ENCODE data around the gene VGLL4.

DNA sequence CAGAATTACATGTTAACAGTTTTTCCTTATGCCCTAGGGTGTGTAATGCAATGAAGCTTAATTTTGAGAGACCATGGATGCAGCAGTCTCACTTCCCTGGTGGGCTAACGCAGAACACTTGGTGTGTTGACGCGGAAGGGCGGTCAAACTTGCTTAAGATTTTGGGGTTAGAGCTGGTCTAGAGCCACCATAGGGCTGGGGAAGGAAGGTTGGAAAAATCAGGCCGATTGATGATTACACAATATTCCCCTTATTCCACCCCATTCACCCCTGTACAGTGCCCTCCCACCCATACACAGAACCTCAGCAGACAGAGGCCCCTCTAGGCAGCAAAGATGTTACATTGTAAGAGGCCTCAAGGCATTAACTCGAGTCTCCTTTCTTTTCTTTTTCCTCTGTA, 24.3 kb downstream of the VGLL4 start:
- no peak for TF ChIP-seq EZH2 (IDR thresholded peaks at IDR 0.05; ENCODE audit: low read length)
- TF ChIP-seq, protein P1, sequence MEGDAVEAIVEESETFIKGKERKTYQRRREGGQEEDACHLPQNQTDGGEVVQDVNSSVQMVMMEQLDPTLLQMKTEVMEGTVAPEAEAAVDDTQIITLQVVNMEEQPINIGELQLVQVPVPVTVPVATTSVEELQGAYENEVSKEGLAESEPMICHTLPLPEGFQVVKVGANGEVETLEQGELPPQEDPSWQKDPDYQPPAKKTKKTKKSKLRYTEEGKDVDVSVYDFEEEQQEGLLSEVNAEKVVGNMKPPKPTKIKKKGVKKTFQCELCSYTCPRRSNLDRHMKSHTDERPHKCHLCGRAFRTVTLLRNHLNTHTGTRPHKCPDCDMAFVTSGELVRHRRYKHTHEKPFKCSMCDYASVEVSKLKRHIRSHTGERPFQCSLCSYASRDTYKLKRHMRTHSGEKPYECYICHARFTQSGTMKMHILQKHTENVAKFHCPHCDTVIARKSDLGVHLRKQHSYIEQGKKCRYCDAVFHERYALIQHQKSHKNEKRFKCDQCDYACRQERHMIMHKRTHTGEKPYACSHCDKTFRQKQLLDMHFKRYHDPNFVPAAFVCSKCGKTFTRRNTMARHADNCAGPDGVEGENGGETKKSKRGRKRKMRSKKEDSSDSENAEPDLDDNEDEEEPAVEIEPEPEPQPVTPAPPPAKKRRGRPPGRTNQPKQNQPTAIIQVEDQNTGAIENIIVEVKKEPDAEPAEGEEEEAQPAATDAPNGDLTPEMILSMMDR (optimal IDR thresholded peaks at IDR 0.05 in 1 of 3, IDR thresholded peaks at IDR 0.05 in 1 of 3, conservative IDR thresholded peaks at IDR 0.05 in 1 of 3; ENCODE audit: extremely low read depth in 1 of 3, insufficient read depth in 2 of 3, low read length in 3 of 3): no peak

Measured in keratinocyte (primary cell).